ENCODE measurements around the gene FBXO8.
"Not testable (repeated sequence)": the region's sequence is repeated elsewhere in the genome, so short reads cannot be mapped to it uniquely, and the experiment has no call there.

FBXO8 gene

GRCh38 chr4:174286870-174287269 lies 3.4 kb upstream of the FBXO8 start:
- DNase-seq (ENCODE audit: insufficient read length, low spot score) (no peak), FAIRE-seq (no peak)

GRCh38 chr4:174284487-174284886 lies 1.0 kb upstream of the FBXO8 start:
- DNase-seq (ENCODE audit: insufficient read length, low spot score) (no peak), FAIRE-seq (peak; percentile 51)

- FAIRE-seq (peak; percentile 99), DNase-seq (ENCODE audit: insufficient read length, low spot score) (peak; percentile 62)
These were observed 496 bp downstream of the FBXO8 start for GRCh38 chr4:174282836-174283506.

GRCh38 chr4:174281901-174282300 lies 1.6 kb downstream of the FBXO8 start:
- no peak for DNase-seq (ENCODE audit: insufficient read length, low spot score)
- FAIRE-seq: no peak

- no peak for DNase-seq (ENCODE audit: insufficient read length, low spot score)
- peak; percentile 70 for FAIRE-seq
These were observed 2.2 kb downstream of the FBXO8 start for GRCh38 chr4:174281182-174281737.

- FAIRE-seq: no peak
- DNase-seq (ENCODE audit: insufficient read length, low spot score): no peak
These were observed 3.9 kb downstream of the FBXO8 start for GRCh38 chr4:174279433-174280155.

GRCh38 chr4:174278467-174278866 lies 5.0 kb downstream of the FBXO8 start:
- DNase-seq (ENCODE audit: insufficient read length, low spot score) (no peak), FAIRE-seq (no peak)

GRCh38 chr4:174277433-174277832 lies 6.0 kb downstream of the FBXO8 start:
- DNase-seq (ENCODE audit: insufficient read length, low spot score) (no peak), FAIRE-seq (no peak)

GRCh38 chr4:174275101-174275500 lies 8.4 kb downstream of the FBXO8 start:
- DNase-seq (ENCODE audit: insufficient read length, low spot score): no peak
- no peak for FAIRE-seq

GRCh38 chr4:174274436-174274835 lies 9.0 kb downstream of the FBXO8 start:
- DNase-seq (ENCODE audit: insufficient read length, low spot score) (no peak), FAIRE-seq (no peak)

- FAIRE-seq: no peak
- no peak for DNase-seq (ENCODE audit: insufficient read length, low spot score)
These were observed 9.5 kb downstream of the FBXO8 start for GRCh38 chr4:174273930-174274329.

- FAIRE-seq: peak; percentile 71
These were observed 17.1 kb downstream of the FBXO8 start for GRCh38 chr4:174266416-174266815.

GRCh38 chr4:174265916-174266315 lies 17.6 kb downstream of the FBXO8 start:
- FAIRE-seq: peak; percentile 39
- no peak for DNase-seq (ENCODE audit: insufficient read length, low spot score)

More at GRCh38 chr4:174266416-174266815, 17.1 kb downstream of the FBXO8 start:
- no peak for DNase-seq (ENCODE audit: insufficient read length, low spot score)

- no peak for FAIRE-seq
These were observed 20.1 kb downstream of the FBXO8 start for GRCh38 chr4:174263445-174263736.

GRCh38 chr4:174262624-174263444 lies 20.6 kb downstream of the FBXO8 start:
- FAIRE-seq: peak; percentile 21

More at GRCh38 chr4:174263445-174263736, 20.1 kb downstream of the FBXO8 start:
- DNase-seq (ENCODE audit: insufficient read length, low spot score): no peak

GRCh38 chr4:174261432-174261831 lies 22.0 kb downstream of the FBXO8 start:
- FAIRE-seq: peak; percentile 21
- not testable (repeated sequence) for DNase-seq (ENCODE audit: insufficient read length, low spot score)

More at GRCh38 chr4:174262624-174263444, 20.6 kb downstream of the FBXO8 start:
- DNase-seq (ENCODE audit: insufficient read length, low spot score): no peak

- no peak for FAIRE-seq
- DNase-seq (ENCODE audit: insufficient read length, low spot score): no peak
These were observed 23.4 kb downstream of the FBXO8 start for GRCh38 chr4:174260099-174260498.

GRCh38 chr4:174259580-174259979 lies 23.9 kb downstream of the FBXO8 start:
- FAIRE-seq (peak; percentile 48), DNase-seq (ENCODE audit: insufficient read length, low spot score) (no peak)

GRCh38 chr4:174256277-174256713 lies 27.2 kb downstream of the FBXO8 start:
- FAIRE-seq (no peak), DNase-seq (ENCODE audit: insufficient read length, low spot score) (no peak)

GRCh38 chr4:174255786-174256185 lies 27.7 kb downstream of the FBXO8 start:
- DNase-seq (ENCODE audit: insufficient read length, low spot score) (no peak), FAIRE-seq (no peak)

- no peak for FAIRE-seq
- no peak for DNase-seq (ENCODE audit: insufficient read length, low spot score)
These were observed 28.1 kb downstream of the FBXO8 start for GRCh38 chr4:174255374-174255773.
